Lower leg skin (tissue), 3 donors: ENCODE data around the gene CYGB.

ENCODE experiments used
- POLR2A ChIP-seq, 2 donors: fragments of 450-650 bp; IDR thresholded peaks; one replicate each; pipeline ENCODE4 v1.6.1; 2016 to 2017; ENCODE audit warnings: antibody characterized with exemption in 2 of 2, mild to moderate bottlenecking in 1 of 2, moderate library complexity in 1 of 2
- TF ChIP-seq, protein P1 (sequence below), 3 donors: fragments of 450-650 bp; IDR thresholded peaks; one replicate each; pipeline ENCODE4 v1.5.1; 2016; ENCODE audit warnings: antibody characterized with exemption in 3 of 3, mild to moderate bottlenecking in 3 of 3, moderate library complexity in 2 of 3

DNA sequence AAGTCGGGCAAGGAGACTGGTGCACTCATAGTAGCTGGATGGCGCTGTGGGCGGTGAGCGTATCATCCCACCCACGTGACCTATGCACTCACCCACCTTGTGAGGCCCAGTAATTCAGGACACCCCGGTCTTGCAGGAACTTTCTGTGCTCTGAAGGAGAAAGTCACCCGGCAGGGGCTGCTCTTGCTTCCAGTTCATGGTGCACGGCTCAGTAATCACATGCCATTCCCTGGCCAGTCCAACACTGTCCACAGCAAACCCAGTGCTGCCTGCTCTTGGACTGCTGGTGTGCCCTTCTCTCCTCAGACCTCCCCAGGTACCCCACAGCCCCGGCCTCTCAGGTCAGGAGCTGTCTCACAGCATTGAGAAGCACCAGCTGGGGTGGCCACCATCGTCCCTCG lies 19.9 kb downstream of the CYGB start:
- TF ChIP-seq, protein P1, sequence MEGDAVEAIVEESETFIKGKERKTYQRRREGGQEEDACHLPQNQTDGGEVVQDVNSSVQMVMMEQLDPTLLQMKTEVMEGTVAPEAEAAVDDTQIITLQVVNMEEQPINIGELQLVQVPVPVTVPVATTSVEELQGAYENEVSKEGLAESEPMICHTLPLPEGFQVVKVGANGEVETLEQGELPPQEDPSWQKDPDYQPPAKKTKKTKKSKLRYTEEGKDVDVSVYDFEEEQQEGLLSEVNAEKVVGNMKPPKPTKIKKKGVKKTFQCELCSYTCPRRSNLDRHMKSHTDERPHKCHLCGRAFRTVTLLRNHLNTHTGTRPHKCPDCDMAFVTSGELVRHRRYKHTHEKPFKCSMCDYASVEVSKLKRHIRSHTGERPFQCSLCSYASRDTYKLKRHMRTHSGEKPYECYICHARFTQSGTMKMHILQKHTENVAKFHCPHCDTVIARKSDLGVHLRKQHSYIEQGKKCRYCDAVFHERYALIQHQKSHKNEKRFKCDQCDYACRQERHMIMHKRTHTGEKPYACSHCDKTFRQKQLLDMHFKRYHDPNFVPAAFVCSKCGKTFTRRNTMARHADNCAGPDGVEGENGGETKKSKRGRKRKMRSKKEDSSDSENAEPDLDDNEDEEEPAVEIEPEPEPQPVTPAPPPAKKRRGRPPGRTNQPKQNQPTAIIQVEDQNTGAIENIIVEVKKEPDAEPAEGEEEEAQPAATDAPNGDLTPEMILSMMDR (IDR thresholded peaks at IDR 0.05) = no peak
- TF ChIP-seq POLR2A (IDR thresholded peaks at IDR 0.05) = no peak
